ENCODE data around the gene SCUBE1. TPM values are rescaled to one million over a fixed set of nuclear protein-coding genes. Genes with fewer than 3 reads are reported as not detected.

SCUBE1 gene
- total RNA-seq, 2 experiments from 2014 or later, result not detected

DNA sequence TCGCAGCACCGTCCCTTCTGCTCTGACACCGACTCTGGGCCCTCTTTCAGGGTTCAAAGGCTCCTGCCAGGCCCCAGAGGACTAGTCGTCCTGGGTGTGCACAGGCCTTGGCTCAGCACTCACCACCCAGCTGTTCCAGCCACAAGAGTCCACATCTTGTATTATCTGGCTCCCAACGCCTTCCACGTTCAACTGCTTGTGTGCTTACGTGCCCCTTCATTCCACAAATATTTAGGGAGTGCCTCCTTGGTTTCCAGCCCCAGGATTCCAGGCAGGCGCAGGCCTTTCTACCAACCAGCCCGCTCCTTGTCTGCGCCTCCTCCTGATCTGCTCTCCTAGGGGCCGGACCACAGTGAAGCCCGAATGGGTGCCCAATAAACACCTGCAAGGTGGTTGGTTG is 70.9 kb downstream of the SCUBE1 start:
- ChIA-PET CTCF (ENCODE audit: unreplicated experiment) (interaction anchor here (2.4 kb wide), 1 partner anchor 74 kb away, joined by 11 read pairs; no protein-coding TSS in a partner anchor), POLR2A (no interaction called here)
- no peaks in the 10 kb centered on the region for H3K9me3 ChIP-seq (ENCODE audit: low read length)
- H3K27ac ChIP-seq (ENCODE audit: low read depth, low read length, poor library complexity, severe bottlenecking), result no peak overlapping the region
- H3K9me2 ChIP-seq (ENCODE audit: insufficient read depth, low read length), result no peaks in the 10 kb centered on the region
- intact Hi-C loops (cut with micrococcal nuclease; ENCODE audit: unreplicated experiment), result no loop called here
- TF ChIP-seq, protein P1, sequence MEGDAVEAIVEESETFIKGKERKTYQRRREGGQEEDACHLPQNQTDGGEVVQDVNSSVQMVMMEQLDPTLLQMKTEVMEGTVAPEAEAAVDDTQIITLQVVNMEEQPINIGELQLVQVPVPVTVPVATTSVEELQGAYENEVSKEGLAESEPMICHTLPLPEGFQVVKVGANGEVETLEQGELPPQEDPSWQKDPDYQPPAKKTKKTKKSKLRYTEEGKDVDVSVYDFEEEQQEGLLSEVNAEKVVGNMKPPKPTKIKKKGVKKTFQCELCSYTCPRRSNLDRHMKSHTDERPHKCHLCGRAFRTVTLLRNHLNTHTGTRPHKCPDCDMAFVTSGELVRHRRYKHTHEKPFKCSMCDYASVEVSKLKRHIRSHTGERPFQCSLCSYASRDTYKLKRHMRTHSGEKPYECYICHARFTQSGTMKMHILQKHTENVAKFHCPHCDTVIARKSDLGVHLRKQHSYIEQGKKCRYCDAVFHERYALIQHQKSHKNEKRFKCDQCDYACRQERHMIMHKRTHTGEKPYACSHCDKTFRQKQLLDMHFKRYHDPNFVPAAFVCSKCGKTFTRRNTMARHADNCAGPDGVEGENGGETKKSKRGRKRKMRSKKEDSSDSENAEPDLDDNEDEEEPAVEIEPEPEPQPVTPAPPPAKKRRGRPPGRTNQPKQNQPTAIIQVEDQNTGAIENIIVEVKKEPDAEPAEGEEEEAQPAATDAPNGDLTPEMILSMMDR (conservative IDR thresholded peaks at IDR 0.05; ENCODE audit: low read length), result no peak
- no peak for TF ChIP-seq EZH2phosphoT487 (IDR thresholded peaks at IDR 0.05; ENCODE audit: borderline replicate concordance, low read depth, low read length)
- H3K79me2 ChIP-seq (ENCODE audit: insufficient read depth, low read depth, low read length), result no peaks in the 10 kb centered on the region
- H3K36me3 ChIP-seq (ENCODE audit: insufficient read depth, low read length), result no peaks in the 10 kb centered on the region
- no peak for DNase-seq (ENCODE audit: low spot score)
- no peak overlapping the region for H3K4me3 ChIP-seq (ENCODE audit: low read depth, low read length, poor library complexity, severe bottlenecking)
- H2AFZ ChIP-seq (ENCODE audit: low read length), result no peak overlapping the region
- H3K4me2 ChIP-seq (ENCODE audit: low read length), result no peak overlapping the region
- H4K20me1 ChIP-seq (ENCODE audit: insufficient read depth, low read length), result no peaks in the 10 kb centered on the region
- BruUV-seq (replicated peaks), result no TSS peak
- H3K4me1 ChIP-seq (ENCODE audit: insufficient read depth, low read length, poor library complexity, severe bottlenecking), result no peaks in the 10 kb centered on the region

DNA sequence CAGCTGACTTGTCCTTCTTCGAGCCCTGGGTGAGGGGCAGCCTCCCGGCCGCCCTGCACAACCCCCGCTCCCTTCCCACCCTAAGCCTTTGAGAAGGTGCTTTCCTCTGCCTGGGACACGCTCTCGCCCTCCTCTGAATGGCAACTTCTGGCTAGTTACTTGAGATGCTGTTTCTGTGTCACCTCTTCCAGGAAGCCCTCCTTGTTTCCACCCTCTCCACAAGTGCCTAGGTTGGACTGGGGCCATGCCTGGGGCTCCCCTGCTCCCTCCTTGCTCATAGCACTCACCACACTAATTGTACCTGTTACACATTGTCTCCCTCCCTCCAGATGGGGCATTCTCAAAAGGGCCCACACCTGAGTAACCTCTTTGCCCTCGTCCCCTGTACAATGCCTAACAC is 72.2 kb downstream of the SCUBE1 start:
- Histone ChIP-seq H3K27ac (ENCODE audit: low read depth, low read length, poor library complexity, severe bottlenecking) (no peak overlapping the region), H3K9me2 (ENCODE audit: insufficient read depth, low read length) (no peaks in the 10 kb centered on the region), H4K20me1 (ENCODE audit: insufficient read depth, low read length) (no peaks in the 10 kb centered on the region), H2AFZ (ENCODE audit: low read length) (no peak overlapping the region), H3K4me3 (ENCODE audit: low read depth, low read length, poor library complexity, severe bottlenecking) (no peak overlapping the region), H3K9me3 (ENCODE audit: low read length) (no peaks in the 10 kb centered on the region), H3K4me2 (ENCODE audit: low read length) (no peak overlapping the region), H3K36me3 (ENCODE audit: insufficient read depth, low read length) (no peaks in the 10 kb centered on the region), H3K4me1 (ENCODE audit: insufficient read depth, low read length, poor library complexity, severe bottlenecking) (no peaks in the 10 kb centered on the region), H3K79me2 (ENCODE audit: insufficient read depth, low read depth, low read length) (no peaks in the 10 kb centered on the region)
- BruUV-seq (replicated peaks), result no TSS peak
- POLR2A ChIA-PET, result no interaction called here
- TF ChIP-seq, protein P1 (conservative IDR thresholded peaks at IDR 0.05; ENCODE audit: low read length), result no peak
- TF ChIP-seq EZH2phosphoT487 (IDR thresholded peaks at IDR 0.05; ENCODE audit: borderline replicate concordance, low read depth, low read length), result no peak
- CTCF ChIA-PET (ENCODE audit: unreplicated experiment), result no interaction called here
- DNase-seq (ENCODE audit: low spot score), result no peak
- intact Hi-C loops (cut with micrococcal nuclease; ENCODE audit: unreplicated experiment), result no loop called here

DNA sequence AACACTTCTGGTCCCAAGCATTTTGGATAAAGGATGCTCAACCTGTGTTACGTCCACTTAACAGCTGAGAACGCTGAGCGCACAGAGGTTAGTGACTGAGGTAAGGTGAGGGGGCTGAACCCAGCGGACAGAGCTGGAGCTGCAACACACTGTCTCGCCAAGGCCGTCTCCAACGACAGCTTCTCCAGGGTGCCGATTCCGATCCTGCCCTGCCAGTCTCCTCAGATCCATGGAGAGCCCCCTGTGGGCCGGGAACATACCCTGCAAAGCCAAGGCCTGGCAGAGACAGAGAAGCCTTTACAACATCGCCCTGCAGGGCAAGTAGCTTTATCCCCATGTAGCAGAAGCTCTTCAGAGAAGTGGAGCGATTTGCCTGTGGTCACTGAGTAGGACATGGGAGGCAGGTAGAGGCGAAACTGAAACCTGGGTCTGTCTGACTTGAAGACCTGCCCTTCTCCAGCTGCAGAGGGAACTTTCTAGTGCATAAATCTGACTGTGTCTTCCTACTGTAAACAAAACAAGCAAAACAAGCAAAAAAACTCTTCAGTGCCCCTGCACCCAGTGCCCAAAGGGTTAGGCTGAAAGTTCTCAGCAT is 72.8 kb downstream of the SCUBE1 start:
- CTCF ChIA-PET (ENCODE audit: unreplicated experiment), result no interaction called here

More for the DNA sequence above, 72.8 kb downstream of the SCUBE1 start:
- Histone ChIP-seq H3K4me2 (ENCODE audit: low read length) (no peak overlapping the region), H3K9me2 (ENCODE audit: insufficient read depth, low read length) (no peaks in the 10 kb centered on the region), H3K79me2 (ENCODE audit: insufficient read depth, low read depth, low read length) (no peaks in the 10 kb centered on the region), H4K20me1 (ENCODE audit: insufficient read depth, low read length) (no peaks in the 10 kb centered on the region), H3K27ac (ENCODE audit: low read depth, low read length, poor library complexity, severe bottlenecking) (no peak overlapping the region), H3K9me3 (ENCODE audit: low read length) (no peaks in the 10 kb centered on the region), H3K4me3 (ENCODE audit: low read depth, low read length, poor library complexity, severe bottlenecking) (no peak overlapping the region), H3K36me3 (ENCODE audit: insufficient read depth, low read length) (no peaks in the 10 kb centered on the region), H2AFZ (ENCODE audit: low read length) (no peak overlapping the region), H3K4me1 (ENCODE audit: insufficient read depth, low read length, poor library complexity, severe bottlenecking) (no peaks in the 10 kb centered on the region)
- POLR2A ChIA-PET, result no interaction called here
- intact Hi-C loops (cut with micrococcal nuclease; ENCODE audit: unreplicated experiment), result no loop called here
- no TSS peak for BruUV-seq (replicated peaks)
- DNase-seq (ENCODE audit: low spot score), result no peak
- no peak for TF ChIP-seq EZH2phosphoT487 (IDR thresholded peaks at IDR 0.05; ENCODE audit: borderline replicate concordance, low read depth, low read length)
- TF ChIP-seq, protein P1 (conservative IDR thresholded peaks at IDR 0.05; ENCODE audit: low read length), result no peak
